HG03097 (cell line): ENCODE measurements around the gene MFAP4.

Source experiments
- ATAC-seq: cut with Tn5 transposase; IDR thresholded peaks from one replicate; pipeline ENCODE4 v1.9.1; 2021; ENCODE audit not compliant: unreplicated experiment, low FRiP score

The MFAP4 gene

DNA sequence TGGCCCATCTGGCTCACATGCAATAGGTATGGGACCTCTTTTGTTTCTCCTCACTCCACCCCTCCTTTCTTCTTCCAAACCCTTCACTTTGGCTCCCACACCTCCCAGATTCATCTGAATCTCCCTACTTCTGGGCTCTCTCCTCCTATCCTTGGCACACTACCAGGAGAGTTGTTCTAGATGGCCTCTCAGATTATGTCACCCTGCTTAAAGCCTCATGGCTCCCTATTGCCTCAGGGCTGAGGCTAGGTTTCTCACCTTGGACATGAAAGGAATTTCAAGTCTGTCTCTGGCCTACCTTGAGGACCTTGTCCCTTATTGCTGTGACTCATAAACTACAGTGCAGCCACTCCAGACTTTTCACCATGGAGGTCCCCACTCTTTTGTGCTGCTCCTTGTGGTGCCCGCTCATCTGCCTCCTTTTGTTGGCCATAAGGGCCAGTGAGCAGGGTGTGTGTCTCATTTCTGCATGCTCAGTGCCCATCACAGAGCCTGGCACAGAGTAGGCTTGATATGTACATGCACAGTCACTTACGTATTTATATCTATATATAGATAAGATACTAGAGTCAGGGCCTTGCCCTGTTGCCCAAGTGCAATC, 1.0 kb upstream of the MFAP4 start:
- no peak for ATAC-seq

DNA sequence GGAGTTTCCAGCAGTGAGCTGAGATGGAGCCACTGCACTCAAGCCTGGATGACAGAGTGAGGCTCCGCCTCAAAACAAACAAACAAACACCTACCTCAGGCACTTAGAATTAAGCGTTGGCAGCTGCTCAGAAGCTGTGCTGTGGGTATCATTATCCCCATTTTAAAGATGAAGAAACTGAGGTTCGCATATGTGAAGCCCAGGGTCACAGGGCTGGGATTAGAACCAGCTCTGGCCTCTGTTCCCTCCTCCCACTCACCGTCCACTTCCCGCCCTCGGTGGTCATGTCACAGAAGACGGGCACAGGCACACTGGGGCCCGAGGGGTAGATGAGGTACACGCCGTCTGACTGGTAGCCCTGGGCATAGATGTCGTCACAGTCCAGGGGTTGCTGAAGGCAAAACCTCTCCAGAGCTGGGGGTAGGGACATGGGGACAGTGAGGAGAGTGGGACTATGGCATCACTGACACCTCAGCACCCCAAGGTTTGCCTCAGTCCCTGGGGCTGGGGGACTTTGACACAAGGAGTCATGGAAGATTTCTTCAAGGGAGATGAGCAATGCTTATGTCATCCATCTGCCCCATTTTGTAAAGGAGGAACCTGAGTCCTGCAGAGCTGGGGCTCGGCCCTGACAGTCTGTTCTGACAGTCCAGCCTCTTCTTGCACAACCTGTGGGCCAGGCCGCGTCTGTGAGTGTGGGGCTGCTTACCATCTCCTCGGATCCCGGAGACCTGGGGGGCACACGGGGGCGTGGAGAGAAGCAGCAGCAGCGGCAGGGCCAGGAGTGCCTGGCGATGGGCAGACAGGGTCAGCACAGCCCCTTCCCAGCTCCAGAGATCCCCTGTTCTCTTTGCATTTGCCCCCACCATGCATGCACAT, 700 bp downstream of the MFAP4 start:
- no peak for ATAC-seq

DNA sequence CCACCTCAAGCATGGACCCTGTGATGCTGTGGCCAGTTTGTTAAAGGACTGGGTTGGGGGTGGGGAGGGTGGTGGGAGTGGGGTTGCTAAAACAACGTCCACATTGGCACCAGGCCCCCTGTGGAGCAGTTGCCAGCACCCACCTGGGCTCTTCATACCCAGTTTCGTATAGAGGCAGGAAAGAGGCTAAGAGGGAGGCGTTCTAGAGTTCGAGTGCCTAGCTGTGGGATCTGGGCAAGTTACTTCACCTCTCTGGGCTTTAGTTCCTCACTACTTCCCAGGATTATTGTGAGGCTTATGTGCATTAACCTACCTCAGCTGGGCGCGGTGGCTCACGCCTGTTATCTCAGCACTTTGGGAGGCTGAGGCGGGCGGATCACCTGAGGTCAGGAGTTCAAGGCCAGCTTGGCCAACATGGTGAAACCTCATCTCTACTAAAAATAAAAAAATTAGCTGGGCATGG, 1.4 kb downstream of the MFAP4 start:
- no peak for ATAC-seq

DNA sequence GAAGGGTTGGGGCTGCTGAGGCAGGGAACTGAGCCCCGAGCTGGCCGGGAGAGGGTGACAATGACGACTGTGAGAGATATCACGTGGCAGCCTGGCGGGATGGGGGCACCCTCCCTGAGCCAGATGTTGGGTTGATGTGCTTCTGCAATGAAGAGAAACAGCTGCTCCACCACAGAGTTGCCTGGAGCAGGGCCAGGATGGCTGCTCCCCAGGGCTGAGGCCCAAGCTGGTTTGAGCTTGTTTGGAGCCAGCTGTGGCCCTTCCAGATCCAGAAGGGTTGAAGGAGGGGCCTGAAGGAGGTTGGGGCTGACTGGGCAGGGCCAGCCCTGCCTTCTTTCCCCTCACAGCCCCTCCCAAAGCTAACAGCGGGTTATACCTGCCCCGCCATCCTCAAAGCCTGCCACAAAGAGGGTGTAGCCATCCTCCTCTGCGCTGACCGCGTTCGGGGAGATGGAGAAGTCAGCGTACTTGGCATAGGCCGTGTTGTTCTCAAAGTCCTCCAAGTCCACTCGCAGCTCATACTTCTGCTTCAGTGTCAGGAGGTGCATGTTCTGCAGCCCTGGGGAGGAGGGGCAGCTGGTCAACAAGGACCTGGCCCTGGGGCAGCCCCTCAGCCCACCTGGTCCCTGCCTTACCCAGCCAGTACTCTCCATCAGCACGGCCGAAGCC, 2.1 kb downstream of the MFAP4 start:
- no peak for ATAC-seq

DNA sequence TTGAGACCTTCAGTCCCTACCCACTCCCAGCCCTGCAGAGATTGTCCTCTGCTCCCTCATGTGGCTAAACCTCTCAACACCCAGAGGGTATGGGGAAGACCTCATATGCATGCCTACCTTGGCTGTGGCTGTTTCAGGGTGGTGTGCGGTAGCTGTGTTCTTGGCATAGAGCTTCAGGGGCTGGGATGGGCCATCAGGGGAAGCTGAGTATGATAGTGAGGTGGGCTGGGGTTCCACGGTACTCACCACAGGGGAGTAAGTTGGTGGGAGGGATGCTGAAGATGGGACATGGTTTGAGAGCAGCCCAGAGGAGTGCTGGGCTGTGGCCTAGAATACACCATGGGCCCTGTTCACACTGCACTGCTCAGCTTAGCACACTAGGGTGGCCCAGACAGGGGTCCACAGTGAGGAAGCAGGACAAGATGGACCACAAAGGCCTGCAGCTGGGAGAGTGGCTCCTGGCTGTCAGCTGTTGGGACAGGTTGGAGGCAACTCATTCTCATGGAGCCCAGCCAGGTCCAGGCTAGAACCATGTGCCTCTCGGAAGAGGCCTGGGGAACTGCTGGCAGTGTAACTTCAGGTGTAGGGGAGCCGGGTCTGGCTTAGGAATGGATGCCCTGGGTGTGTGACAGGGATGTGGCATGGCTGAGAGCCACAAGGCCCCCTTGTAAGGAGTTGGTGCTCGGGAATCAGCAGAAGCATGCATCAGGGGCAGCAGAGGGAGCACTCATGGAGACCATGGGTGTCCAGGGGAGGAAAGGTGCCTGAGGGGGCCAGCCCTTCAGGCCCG, 3.1 kb downstream of the MFAP4 start:
- ATAC-seq, result no peak

DNA sequence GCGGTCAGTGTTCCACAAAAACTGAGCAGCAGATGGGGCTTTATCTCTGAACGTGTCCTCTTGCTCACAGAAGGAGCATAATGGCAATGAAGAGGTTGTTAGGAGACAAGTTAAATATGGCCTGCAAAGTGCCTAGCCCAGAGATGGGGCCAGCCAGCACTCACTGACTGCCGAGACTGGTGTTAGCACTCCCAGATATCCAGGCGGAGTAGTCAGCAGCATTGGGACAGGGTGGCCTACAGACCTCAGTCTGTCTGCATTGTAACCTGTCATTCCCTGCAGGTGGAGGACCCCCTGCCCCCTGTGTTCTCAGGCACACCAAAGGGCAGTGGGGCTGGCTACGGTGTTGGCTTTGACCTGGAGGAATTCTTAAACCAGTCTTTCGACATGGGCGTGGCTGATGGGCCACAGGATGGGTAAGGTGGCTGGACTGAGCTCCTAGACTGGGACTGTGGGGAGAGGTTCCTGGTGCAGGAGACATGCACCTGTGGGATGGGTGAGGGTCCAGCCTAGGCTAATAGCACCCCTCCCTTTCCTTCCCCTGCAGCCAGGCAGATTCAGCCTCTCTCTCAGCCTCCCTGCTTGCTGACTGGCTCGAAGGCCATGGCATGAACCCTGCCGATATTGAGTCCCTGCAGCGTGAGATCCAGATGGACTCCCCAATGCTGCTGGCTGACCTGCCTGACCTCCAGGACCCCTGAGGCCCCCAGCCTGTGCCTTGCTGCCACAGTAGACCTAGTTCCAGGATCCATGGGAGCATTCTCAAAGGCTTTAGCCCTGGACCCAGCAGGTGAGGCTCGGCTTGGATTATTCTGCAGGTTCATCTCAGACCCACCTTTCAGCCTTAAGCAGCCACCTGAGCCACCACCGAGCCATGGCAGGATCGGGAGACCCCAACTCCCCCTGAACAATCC, 4.2 kb downstream of the MFAP4 start:
- no peak for ATAC-seq

DNA sequence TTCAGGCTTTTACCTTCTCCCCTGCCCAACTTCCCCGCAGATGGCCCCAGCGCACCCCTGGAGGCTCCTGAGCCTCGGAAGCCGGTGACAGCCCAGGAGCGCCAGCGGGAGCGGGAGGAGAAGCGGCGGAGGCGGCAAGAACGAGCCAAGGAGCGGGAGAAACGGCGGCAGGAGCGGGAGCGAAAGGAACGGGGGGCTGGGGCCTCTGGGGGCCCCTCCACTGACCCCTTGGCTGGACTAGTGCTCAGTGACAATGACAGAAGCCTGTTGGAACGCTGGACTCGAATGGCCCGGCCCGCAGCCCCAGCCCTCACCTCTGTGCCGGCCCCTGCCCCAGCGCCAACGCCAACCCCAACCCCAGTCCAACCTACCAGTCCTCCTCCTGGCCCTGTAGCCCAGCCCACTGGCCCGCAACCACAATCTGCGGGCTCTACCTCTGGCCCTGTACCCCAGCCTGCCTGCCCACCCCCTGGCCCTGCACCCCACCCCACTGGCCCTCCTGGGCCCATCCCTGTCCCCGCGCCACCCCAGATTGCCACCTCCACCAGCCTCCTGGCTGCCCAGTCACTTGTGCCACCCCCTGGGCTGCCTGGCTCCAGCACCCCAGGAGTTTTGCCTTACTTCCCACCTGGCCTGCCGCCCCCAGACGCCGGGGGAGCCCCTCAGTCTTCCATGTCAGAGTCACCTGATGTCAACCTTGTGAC, 5.1 kb downstream of the MFAP4 start:
- no peak for ATAC-seq

DNA sequence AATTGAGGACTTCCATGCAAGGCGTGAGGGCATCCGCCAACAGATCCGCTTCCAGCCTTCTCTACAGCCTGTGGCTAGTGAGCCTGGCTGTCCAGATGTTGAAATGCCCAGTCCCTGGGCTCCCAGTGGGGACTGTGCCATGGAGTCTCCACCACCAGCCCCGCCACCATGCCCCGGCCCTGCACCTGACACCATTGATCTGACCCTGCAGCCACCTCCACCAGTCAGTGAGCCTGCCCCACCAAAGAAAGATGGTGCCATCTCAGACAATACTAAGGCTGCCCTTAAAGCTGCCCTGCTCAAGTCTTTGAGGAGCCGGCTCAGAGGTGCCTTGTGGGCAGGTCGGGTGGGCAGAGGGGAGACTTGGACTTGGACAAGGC, 5.6 kb downstream of the MFAP4 start:
- no peak for ATAC-seq

DNA sequence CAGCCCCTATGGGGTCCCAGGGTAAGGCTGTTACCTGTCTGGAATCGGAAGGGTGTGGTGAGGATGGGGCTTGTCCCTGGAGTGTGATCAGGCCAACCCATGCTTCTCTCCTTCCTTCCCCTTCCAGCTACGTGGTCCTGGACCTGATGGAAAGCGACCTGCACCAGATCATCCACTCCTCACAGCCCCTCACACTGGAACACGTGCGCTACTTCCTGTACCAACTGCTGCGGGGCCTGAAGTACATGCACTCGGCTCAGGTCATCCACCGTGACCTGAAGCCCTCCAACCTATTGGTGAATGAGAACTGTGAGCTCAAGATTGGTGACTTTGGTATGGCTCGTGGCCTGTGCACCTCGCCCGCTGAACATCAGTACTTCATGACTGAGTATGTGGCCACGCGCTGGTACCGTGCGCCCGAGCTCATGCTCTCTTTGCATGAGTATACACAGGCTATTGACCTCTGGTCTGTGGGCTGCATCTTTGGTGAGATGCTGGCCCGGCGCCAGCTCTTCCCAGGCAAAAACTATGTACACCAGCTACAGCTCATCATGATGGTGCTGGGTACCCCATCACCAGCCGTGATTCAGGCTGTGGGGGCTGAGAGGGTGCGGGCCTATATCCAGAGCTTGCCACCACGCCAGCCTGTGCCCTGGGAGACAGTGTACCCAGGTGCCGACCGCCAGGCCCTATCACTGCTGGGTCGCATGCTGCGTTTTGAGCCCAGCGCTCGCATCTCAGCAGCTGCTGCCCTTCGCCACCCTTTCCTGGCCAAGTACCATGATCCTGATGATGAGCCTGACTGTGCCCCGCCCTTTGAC, 6.3 kb downstream of the MFAP4 start:
- no peak for ATAC-seq

DNA sequence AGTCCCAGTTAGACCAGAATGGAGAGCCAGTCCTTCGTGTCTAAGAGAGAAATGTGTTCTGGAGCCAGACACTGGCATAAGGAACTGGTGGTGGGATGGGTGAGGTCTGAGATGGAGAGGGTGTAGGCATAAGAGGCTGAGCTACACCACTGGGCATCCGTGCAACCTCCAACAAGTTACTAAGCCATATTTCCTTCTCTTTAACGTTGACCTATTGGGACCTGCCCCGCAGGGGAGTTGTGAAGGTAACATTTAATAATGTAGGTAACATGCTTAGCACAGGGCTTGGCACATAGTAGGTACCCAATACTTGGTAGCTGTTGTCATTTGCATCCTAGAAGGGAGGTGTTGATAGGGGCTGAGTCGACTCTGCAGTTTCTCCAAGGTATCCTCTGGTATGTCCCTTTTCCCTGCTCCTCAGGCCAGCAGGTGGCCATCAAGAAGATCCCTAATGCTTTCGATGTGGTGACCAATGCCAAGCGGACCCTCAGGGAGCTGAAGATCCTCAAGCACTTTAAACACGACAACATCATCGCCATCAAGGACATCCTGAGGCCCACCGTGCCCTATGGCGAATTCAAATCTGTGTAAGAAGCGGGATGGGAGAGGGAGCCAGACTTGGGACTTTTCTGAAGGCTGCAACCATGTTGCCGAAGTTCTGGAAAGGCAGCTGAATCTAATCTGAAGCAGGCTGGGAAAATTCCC, 7.5 kb downstream of the MFAP4 start:
- ATAC-seq, result no peak

DNA sequence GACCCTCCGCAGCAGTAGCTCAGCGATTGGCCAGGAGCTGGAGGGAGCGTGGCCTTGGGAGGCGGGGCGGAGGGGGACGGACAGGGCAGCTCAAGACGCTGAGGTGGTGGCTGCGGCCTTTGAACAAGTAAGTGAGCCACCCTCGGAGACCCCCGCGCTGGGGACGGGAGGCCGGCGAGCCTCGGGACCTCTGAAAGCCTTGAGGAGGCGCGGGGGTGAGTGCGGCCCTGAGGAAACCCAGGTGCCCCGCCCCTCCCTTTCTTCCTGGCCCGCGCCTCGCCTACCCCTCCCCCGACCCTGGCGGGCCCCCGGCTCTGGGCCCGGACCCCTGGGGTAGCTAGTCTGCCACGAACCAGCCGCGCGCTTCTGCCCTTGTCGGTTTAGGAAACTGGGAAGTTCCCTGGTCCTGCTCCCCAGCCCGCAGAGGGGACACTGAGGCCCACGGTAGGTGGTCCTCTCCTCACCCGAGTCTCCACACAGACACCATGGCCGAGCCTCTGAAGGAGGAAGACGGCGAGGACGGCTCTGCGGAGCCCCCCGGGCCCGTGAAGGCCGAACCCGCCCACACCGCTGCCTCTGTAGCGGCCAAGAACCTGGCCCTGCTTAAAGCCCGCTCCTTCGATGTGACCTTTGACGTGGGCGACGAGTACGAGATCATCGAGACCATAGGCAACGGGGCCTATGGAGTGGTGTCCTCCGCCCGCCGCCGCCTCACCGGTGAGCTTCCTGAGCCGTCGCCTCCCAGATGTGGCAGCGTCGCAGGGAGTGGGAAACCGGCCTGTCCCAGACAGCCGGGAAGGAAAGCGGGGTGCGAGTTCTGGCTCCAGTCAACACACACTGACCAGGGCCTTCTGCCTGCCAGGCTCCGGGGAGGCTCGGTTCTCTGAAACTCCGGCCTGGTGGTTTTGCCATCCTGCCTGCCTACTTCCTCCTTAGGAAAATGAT, 8.3 kb downstream of the MFAP4 start, which contains the start of gene MAPK7:
TSS of gene MAPK7 (plus strand) at position 83 of the 945 bp plus-strand sequence. CDS start at position 486, 403 bp downstream.
- ATAC-seq, result no peak

DNA sequence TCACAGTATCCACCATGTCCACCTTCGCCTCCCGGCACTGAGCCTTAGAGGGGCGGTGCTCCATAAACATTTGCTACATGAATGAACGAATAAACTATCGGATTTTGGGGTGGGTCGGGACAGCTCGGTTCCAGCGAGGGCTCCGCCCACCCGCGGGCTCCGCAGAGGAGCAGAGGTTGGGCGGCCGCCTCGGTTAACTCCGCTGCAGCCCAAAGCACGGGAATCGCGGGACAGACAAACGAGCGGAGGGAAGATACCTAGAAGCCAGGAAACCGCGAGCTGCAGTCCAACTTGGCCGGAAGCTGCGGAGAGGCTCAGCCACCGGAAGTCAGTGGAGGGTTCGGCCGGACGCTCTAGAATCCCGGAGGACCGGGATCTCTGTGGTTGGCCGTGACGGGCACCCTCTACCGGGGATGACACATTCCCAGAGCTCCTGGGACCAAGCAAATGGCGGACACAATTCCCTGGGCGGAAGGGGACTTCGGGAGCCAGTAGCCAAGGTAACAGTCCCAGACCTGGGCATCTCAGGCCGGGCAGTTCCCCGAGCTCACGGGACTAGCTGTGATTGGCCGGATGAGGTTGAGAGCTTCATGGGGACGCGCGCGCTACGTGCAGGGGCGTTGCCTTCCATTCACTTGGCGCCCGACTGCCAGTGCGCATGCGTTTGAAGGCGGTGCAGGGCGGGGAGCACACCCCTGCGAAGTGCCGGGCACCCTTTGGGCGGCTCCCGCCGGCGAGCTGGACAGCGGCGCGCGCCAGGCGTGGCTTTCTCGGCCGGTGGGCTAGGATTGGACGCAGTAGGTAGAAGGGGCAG, 9.2 kb downstream of the MFAP4 start:
- ATAC-seq, result peak; percentile 93

DNA sequence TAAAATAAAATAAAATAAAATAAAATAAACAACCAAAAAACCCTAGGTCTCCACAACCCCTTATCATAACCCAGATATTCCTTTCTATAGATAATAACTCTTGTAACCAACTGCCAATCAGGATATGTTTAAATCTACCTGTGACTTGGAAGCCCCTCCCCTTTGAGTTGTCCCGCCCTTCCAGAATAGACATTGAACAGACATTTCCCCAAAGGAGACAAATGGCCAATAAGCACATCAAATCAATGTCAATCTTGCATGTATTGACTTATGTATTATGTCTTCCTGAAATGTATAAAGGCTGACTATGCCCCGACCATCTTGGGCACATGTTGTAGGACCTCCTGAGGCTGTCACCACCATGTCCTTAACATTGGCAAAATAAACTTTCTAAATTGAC, 10.2 kb downstream of the MFAP4 start:
- no peak for ATAC-seq

DNA sequence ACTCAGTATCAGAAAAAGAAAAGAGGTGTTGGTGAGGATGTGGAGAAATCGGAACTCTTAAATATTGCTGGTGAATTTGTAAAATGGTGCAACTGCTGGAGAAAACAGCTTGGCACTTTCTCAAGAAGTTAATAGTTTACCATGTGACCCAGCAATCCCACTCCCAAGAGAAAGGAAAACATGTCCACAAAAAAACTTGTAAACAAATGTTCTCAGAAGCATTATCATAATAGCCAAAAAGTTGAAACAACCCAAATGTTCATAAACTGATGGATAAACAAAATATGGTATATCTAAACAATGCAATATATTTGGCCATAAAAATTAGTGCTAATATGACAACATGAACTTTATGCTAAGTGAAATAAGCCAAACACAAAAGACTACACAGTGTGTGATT, 11.3 kb downstream of the MFAP4 start:
- ATAC-seq, result no peak

DNA sequence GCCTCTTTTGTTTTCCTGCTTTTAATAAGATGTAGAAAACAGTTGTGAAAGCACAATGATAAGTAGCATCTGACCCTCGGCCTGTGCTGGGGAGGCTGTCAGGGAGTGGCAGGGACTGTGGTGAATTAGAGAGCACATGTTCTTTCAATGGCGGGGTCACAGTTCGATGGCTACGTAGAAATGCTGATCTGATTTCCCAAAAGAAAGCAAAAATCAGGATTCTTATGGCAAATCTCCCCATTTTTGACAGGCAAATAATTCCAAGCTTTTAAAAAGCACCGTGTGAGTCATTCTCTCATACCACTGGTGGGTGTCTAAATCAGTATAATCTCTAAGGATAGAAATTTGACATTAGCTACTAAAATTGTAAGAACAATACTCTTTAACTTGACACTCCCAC, 12.9 kb downstream of the MFAP4 start:
- no peak for ATAC-seq
